ENCODE data around the gene SCN10A.

DNA sequence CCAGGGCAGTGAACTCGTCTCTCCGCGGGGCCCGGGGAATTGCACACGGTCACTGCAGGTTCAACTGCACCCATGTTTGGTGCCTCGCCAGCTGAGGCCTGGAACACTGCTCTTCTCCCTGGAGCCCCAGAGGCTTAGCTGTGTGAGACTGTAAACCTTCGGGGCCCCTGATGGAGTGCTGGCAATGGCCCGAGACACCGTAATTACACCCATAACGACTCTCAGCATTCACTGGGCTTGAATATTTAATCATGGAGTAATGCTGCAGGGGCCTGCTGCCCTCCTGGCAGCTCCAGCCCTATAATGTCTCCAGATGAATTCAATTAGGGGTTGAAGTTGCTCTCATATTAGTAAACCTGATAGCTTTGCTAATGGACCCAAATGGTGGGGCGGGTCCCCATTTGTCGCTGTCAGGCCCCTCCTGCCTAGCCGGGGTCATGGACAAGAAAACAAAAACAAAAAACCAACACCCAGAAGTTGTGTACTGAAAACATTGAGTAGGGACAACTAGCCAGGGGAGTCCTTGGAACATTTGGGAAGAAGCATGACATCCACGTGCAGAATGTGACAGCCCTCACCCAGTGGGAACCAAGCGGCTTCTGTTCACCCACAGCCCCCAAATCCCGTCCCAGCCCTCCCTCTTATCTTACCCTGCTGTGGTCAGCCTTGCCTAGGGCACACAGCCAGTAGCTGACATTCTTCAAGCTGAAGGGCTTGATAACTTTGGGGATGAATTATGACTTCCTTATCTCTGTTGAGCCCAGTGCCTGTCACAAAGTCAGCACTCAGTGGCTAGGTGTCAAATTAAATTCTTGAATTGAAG lies 92.2 kb downstream of the SCN10A start:
- TF ChIP-seq ZNF274 (CRISPR knock-in tag; IDR thresholded peaks at IDR 0.05) = no peak
- no peak for TF ChIP-seq NFYB (CRISPR knock-in tag; IDR thresholded peaks at IDR 0.05)
- TF ChIP-seq, protein P1, sequence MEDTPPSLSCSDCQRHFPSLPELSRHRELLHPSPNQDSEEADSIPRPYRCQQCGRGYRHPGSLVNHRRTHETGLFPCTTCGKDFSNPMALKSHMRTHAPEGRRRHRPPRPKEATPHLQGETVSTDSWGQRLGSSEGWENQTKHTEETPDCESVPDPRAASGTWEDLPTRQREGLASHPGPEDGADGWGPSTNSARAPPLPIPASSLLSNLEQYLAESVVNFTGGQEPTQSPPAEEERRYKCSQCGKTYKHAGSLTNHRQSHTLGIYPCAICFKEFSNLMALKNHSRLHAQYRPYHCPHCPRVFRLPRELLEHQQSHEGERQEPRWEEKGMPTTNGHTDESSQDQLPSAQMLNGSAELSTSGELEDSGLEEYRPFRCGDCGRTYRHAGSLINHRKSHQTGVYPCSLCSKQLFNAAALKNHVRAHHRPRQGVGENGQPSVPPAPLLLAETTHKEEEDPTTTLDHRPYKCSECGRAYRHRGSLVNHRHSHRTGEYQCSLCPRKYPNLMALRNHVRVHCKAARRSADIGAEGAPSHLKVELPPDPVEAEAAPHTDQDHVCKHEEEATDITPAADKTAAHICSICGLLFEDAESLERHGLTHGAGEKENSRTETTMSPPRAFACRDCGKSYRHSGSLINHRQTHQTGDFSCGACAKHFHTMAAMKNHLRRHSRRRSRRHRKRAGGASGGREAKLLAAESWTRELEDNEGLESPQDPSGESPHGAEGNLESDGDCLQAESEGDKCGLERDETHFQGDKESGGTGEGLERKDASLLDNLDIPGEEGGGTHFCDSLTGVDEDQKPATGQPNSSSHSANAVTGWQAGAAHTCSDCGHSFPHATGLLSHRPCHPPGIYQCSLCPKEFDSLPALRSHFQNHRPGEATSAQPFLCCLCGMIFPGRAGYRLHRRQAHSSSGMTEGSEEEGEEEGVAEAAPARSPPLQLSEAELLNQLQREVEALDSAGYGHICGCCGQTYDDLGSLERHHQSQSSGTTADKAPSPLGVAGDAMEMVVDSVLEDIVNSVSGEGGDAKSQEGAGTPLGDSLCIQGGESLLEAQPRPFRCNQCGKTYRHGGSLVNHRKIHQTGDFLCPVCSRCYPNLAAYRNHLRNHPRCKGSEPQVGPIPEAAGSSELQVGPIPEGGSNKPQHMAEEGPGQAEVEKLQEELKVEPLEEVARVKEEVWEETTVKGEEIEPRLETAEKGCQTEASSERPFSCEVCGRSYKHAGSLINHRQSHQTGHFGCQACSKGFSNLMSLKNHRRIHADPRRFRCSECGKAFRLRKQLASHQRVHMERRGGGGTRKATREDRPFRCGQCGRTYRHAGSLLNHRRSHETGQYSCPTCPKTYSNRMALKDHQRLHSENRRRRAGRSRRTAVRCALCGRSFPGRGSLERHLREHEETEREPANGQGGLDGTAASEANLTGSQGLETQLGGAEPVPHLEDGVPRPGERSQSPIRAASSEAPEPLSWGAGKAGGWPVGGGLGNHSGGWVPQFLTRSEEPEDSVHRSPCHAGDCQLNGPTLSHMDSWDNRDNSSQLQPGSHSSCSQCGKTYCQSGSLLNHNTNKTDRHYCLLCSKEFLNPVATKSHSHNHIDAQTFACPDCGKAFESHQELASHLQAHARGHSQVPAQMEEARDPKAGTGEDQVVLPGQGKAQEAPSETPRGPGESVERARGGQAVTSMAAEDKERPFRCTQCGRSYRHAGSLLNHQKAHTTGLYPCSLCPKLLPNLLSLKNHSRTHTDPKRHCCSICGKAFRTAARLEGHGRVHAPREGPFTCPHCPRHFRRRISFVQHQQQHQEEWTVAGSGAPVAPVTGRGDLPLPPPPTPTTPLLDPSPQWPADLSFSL (CRISPR knock-in tag; IDR thresholded peaks at IDR 0.05) = no peak
- no peak for TF ChIP-seq POLR2AphosphoS5 (IDR thresholded peaks at IDR 0.05; ENCODE audit: low read depth, low read length)
- no peak for TF ChIP-seq NFIC (IDR thresholded peaks at IDR 0.05; ENCODE audit: low read length)
- TF ChIP-seq ZNF777 (CRISPR knock-in tag; IDR thresholded peaks at IDR 0.05) = no peak
- no peak for TF ChIP-seq ELF4 (CRISPR knock-in tag; IDR thresholded peaks at IDR 0.05; ENCODE audit: borderline replicate concordance)
- no peak for TF ChIP-seq JUN (CRISPR knock-in tag; IDR thresholded peaks at IDR 0.05)
- TF ChIP-seq, protein P2, sequence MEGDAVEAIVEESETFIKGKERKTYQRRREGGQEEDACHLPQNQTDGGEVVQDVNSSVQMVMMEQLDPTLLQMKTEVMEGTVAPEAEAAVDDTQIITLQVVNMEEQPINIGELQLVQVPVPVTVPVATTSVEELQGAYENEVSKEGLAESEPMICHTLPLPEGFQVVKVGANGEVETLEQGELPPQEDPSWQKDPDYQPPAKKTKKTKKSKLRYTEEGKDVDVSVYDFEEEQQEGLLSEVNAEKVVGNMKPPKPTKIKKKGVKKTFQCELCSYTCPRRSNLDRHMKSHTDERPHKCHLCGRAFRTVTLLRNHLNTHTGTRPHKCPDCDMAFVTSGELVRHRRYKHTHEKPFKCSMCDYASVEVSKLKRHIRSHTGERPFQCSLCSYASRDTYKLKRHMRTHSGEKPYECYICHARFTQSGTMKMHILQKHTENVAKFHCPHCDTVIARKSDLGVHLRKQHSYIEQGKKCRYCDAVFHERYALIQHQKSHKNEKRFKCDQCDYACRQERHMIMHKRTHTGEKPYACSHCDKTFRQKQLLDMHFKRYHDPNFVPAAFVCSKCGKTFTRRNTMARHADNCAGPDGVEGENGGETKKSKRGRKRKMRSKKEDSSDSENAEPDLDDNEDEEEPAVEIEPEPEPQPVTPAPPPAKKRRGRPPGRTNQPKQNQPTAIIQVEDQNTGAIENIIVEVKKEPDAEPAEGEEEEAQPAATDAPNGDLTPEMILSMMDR (CRISPR knock-in tag; IDR thresholded peaks at IDR 0.05) = no peak
- no peak for TF ChIP-seq RBM22 (optimal IDR thresholded peaks at IDR 0.05; ENCODE audit: low read length)
- no peak for TF ChIP-seq SUZ12 (IDR thresholded peaks at IDR 0.05; ENCODE audit: low read depth, low read length)
- no peak for TF ChIP-seq CENPX (CRISPR knock-in tag; IDR thresholded peaks at IDR 0.05)

Data from HepG2 (cell line).